Neuronal stem cell (in vitro differentiated cells): Measurements from ENCODE around the gene TMEM247.

Experiments
- DNase-seq: peaks from one replicate; pipeline ENCODE4 v3.0.0-alpha.2; 2013; ENCODE audit warnings: low spot score
- H2AFZ ChIP-seq: one replicate; pipeline ENCODE4 v1.6.1; 2013; ENCODE audit warnings: mild to moderate bottlenecking, low read length, inconsistent platforms
- H2AK5ac ChIP-seq: 2 replicates; pipeline ENCODE4 v1.6.1; 2013; ENCODE audit warnings: low read depth, mild to moderate bottlenecking, inconsistent platforms, low read length, moderate library complexity, mixed read lengths
- H2BK120ac ChIP-seq: 2 replicates; pipeline ENCODE4 v1.6.1; 2013; ENCODE audit warnings: low read depth, mild to moderate bottlenecking, inconsistent platforms, low read length, moderate library complexity, mixed read lengths
- H2BK12ac ChIP-seq: one replicate; pipeline ENCODE4 v1.6.1; 2013; ENCODE audit warnings: low read length, inconsistent platforms
- H2BK15ac ChIP-seq: 2 replicates; pipeline ENCODE4 v1.6.1; 2013; ENCODE audit warnings: mild to moderate bottlenecking, low read length, inconsistent platforms, mixed read lengths
- H2BK5ac ChIP-seq: one replicate; pipeline ENCODE4 v1.6.1; 2013; ENCODE audit warnings: inconsistent platforms, mild to moderate bottlenecking, low read length, moderate library complexity
- H3K14ac ChIP-seq: one replicate; pipeline ENCODE4 v1.6.1; 2013; ENCODE audit warnings: low read length, inconsistent platforms
- H3K18ac ChIP-seq: 2 replicates; pipeline ENCODE4 v1.6.1; 2013; ENCODE audit warnings: low read length, inconsistent platforms
- H3K23ac ChIP-seq: 2 replicates; pipeline ENCODE4 v1.6.1; 2013; ENCODE audit warnings: low read depth, mild to moderate bottlenecking, mixed read lengths, low read length, inconsistent platforms; ENCODE audit not compliant: poor library complexity
- H3K27ac ChIP-seq: replicated peaks from 3 replicates; pipeline ENCODE4 v1.5.1; 2013; ENCODE audit warnings: low read length, inconsistent platforms
- H3K27me3 ChIP-seq, 3 experiments: 2 replicates each; pipeline ENCODE4 v1.6.1; 2013; ENCODE audit warnings: low read length in 3 of 3, mild to moderate bottlenecking in 2 of 3, inconsistent platforms in 1 of 3, low read depth in 1 of 3, mixed read lengths in 1 of 3, moderate library complexity in 1 of 3; ENCODE audit not compliant: control insufficient read depth in 3 of 3, insufficient read depth in 3 of 3
- H3K36me3 ChIP-seq, 2 donors: replicated peaks in 1 of 2; 2 replicates each; pipeline ENCODE4 v1.6.1; 2013; ENCODE audit warnings: low read length in 2 of 2; ENCODE audit not compliant: control insufficient read depth in 2 of 2, insufficient read depth in 2 of 2
- H3K4ac ChIP-seq: 2 replicates; pipeline ENCODE4 v1.6.1; 2013; ENCODE audit warnings: inconsistent platforms, mild to moderate bottlenecking, low read length, moderate library complexity
- H3K4me1 ChIP-seq, 2 donors: 1 replicate in 1 of 2; 2 replicates in 1 of 2; pipeline ENCODE4 v1.6.1; 2013; ENCODE audit warnings: low read length in 2 of 2, low read depth in 1 of 2; ENCODE audit not compliant: control insufficient read depth in 2 of 2, insufficient read depth in 1 of 2
- H3K4me2 ChIP-seq: one replicate; pipeline ENCODE4 v1.6.1; 2013; ENCODE audit warnings: mild to moderate bottlenecking, low read length, inconsistent platforms; ENCODE audit not compliant: insufficient read depth, poor library complexity, severe bottlenecking
- H3K4me3 ChIP-seq, 2 donors: 2 replicates each; pipeline ENCODE4 v1.5.1; 2013; ENCODE audit warnings: low read length in 2 of 2, mild to moderate bottlenecking in 2 of 2, inconsistent platforms in 1 of 2, moderate library complexity in 1 of 2
- H3K79me1 ChIP-seq: one replicate; pipeline ENCODE4 v1.6.1; 2013; ENCODE audit warnings: low read depth, mild to moderate bottlenecking, inconsistent platforms, low read length, moderate library complexity
- H3K9ac ChIP-seq: one replicate; pipeline ENCODE4 v1.6.1; 2013; ENCODE audit warnings: mild to moderate bottlenecking, low read depth, low read length, inconsistent platforms; ENCODE audit not compliant: poor library complexity
- H3K9me3 ChIP-seq, 2 donors: replicated peaks in 1 of 2; 2 replicates each; pipeline versions ENCODE3 to v1.6.1; 2013; ENCODE audit warnings: low read length in 2 of 2, mild to moderate bottlenecking in 2 of 2, inconsistent platforms in 1 of 2, low read depth in 1 of 2, mixed read lengths in 1 of 2, moderate library complexity in 1 of 2; ENCODE audit not compliant: control insufficient read depth in 2 of 2, insufficient read depth in 1 of 2
- H4K8ac ChIP-seq: one replicate; pipeline ENCODE4 v1.6.1; 2013; ENCODE audit warnings: low read depth, mild to moderate bottlenecking, inconsistent platforms, low read length, moderate library complexity
- H4K91ac ChIP-seq: one replicate; pipeline ENCODE4 v1.6.1; 2013; ENCODE audit warnings: low read length, low read depth, mild to moderate bottlenecking, inconsistent platforms; ENCODE audit not compliant: poor library complexity
- WGBS, 2 donors: extraction: QIAGEN DNeasy Blood & Tissue Kit; methylation state at CpG; one replicate each; pipeline ENCODE4 v1.1.7; 2013; ENCODE audit warnings: missing lambda C conversion rate in 2 of 2, mixed read lengths in 1 of 2; ENCODE audit not compliant: insufficient read length in 2 of 2, insufficient replicate concordance in 1 of 2; ENCODE audit errors: extremely low coverage in 2 of 2; 5-methylcytosine and 5-hydroxymethylcytosine counted together

TMEM247 gene

GRCh38 chr2:46438102-46438501 lies 41.3 kb upstream of the TMEM247 start:
- H2BK15ac ChIP-seq = no peak overlapping the region
- H3K9ac ChIP-seq = no peak overlapping the region
- no CpG with 5 or more reads among the region's 1 CpG for WGBS, 2 donors
- no peak overlapping the region for H3K23ac ChIP-seq
- no peak for DNase-seq
- no peak overlapping the region for H2AK5ac ChIP-seq
- no peak overlapping the region for H2BK120ac ChIP-seq
- peaks cover 0 to 2% of the 10 kb centered on the region in 2 donors for H3K4me1 ChIP-seq
- H2BK5ac ChIP-seq = no peak overlapping the region
- no peak overlapping the region for H2BK12ac ChIP-seq
- H3K27ac ChIP-seq = no peak overlapping the region
- H4K8ac ChIP-seq = no peak overlapping the region
- peaks cover 0 to 3% (median 0%) of the 10 kb centered on the region in 3 experiments for H3K27me3 ChIP-seq
- no peak overlapping the region for H3K18ac ChIP-seq
- no peak overlapping the region for H2AFZ ChIP-seq
- H3K36me3 ChIP-seq = no peaks in the 10 kb centered on the region
- H3K79me1 ChIP-seq = no peaks in the 10 kb centered on the region
- H3K4ac ChIP-seq = no peak overlapping the region
- no peak overlapping the region for H3K4me2 ChIP-seq
- no peak overlapping the region for H4K91ac ChIP-seq
- no peak overlapping the region for H3K14ac ChIP-seq
- H3K4me3 ChIP-seq = no peak overlapping the region
- H3K9me3 ChIP-seq = no peaks in the 10 kb centered on the region

- Histone ChIP-seq H2BK5ac (no peak overlapping the region), H2BK12ac (no peak overlapping the region), H3K23ac (no peak overlapping the region), H3K27me3 (peaks cover 0 to 3% (median 0%) of the 10 kb centered on the region in 3 experiments), H4K91ac (no peak overlapping the region), H3K14ac (no peak overlapping the region), H3K9me3 (no peaks in the 10 kb centered on the region), H3K36me3 (no peaks in the 10 kb centered on the region), H3K18ac (no peak overlapping the region), H4K8ac (no peak overlapping the region), H2AK5ac (no peak overlapping the region), H3K79me1 (no peaks in the 10 kb centered on the region), H3K9ac (no peak overlapping the region), H2BK15ac (no peak overlapping the region), H3K27ac (no peak overlapping the region), H2AFZ (no peak overlapping the region), H3K4me3 (no peak overlapping the region), H2BK120ac (no peak overlapping the region), H3K4me2 (no peak overlapping the region), H3K4ac (no peak overlapping the region), H3K4me1 (peaks cover 0 to 2% of the 10 kb centered on the region in 2 donors)
- no CpG with 5 or more reads among the region's 2 CpGs for WGBS, 2 donors
- DNase-seq = no peak
These were observed 40.6 kb upstream of the TMEM247 start for GRCh38 chr2:46438794-46439193.

GRCh38 chr2:46439582-46439981 lies 39.8 kb upstream of the TMEM247 start:
- Histone ChIP-seq H3K4me2 (no peak overlapping the region), H3K36me3 (no peaks in the 10 kb centered on the region), H3K14ac (no peak overlapping the region), H3K4me3 (no peak overlapping the region), H4K8ac (no peak overlapping the region), H2AFZ (no peak overlapping the region), H3K9ac (no peak overlapping the region), H3K23ac (no peak overlapping the region), H3K18ac (no peak overlapping the region), H3K27me3 (peaks cover 0 to 3% (median 0%) of the 10 kb centered on the region in 3 experiments), H2AK5ac (no peak overlapping the region), H3K4ac (no peak overlapping the region), H4K91ac (no peak overlapping the region), H2BK15ac (no peak overlapping the region), H3K79me1 (no peaks in the 10 kb centered on the region), H3K27ac (no peak overlapping the region), H3K4me1 (peaks cover 0 to 2% of the 10 kb centered on the region in 2 donors), H2BK12ac (no peak overlapping the region), H2BK120ac (no peak overlapping the region), H2BK5ac (no peak overlapping the region), H3K9me3 (no peaks in the 10 kb centered on the region)
- no CpG with 5 or more reads among the region's 2 CpGs for WGBS, 2 donors
- DNase-seq = no peak

GRCh38 chr2:46441838-46442712 lies 37.3 kb upstream of the TMEM247 start:
- no peak overlapping the region for H2BK12ac ChIP-seq
- no peak overlapping the region for H2BK5ac ChIP-seq
- H4K91ac ChIP-seq = no peak overlapping the region
- H3K14ac ChIP-seq = no peak overlapping the region
- no CpG with 5 or more reads among the region's 7 CpGs for WGBS, 2 donors
- H3K4me1 ChIP-seq = no peaks in the 10 kb centered on the region
- no peak overlapping the region for H3K9ac ChIP-seq
- peaks cover 0 to 3% (median 0%) of the 10 kb centered on the region in 3 experiments for H3K27me3 ChIP-seq
- H3K4me2 ChIP-seq = no peak overlapping the region
- H2BK120ac ChIP-seq = no peak overlapping the region
- H3K36me3 ChIP-seq = no peaks in the 10 kb centered on the region
- H3K9me3 ChIP-seq = no peaks in the 10 kb centered on the region
- H3K4me3 ChIP-seq = no peak overlapping the region
- no peaks in the 10 kb centered on the region for H3K79me1 ChIP-seq
- no peak overlapping the region for H2AK5ac ChIP-seq
- no peak for DNase-seq
- H4K8ac ChIP-seq = no peak overlapping the region
- no peak overlapping the region for H3K18ac ChIP-seq
- no peak overlapping the region for H3K4ac ChIP-seq
- no peak overlapping the region for H3K27ac ChIP-seq
- no peak overlapping the region for H2BK15ac ChIP-seq
- no peak overlapping the region for H2AFZ ChIP-seq
- no peak overlapping the region for H3K23ac ChIP-seq
